Measurements from ENCODE around the gene GPATCH1.
A peak's percentile ranks its signal among the peaks of the same experiment; 100 is the strongest.

- TF ChIP-seq CTCF (IDR thresholded peaks at IDR 0.05; ENCODE audit: poor library complexity, severe bottlenecking) (peak; percentile 87), EZH2 (IDR thresholded peaks at IDR 0.05; ENCODE audit: borderline replicate concordance, insufficient read depth, low read length, poor library complexity, severe bottlenecking) (no peak), REST (IDR thresholded peaks at IDR 0.05; ENCODE audit: borderline replicate concordance) (no peak), EP300 (conservative IDR thresholded peaks at IDR 0.05; ENCODE audit: poor library complexity, severe bottlenecking) (no peak)
These were observed 45.0 kb downstream of the GPATCH1 start for GRCh38 chr19:33125929-33126388.
